ENCODE results near the gene NANOS3.
A peak's percentile ranks its signal among the peaks of the same experiment; 100 is the strongest.

Gene NANOS3

DNA sequence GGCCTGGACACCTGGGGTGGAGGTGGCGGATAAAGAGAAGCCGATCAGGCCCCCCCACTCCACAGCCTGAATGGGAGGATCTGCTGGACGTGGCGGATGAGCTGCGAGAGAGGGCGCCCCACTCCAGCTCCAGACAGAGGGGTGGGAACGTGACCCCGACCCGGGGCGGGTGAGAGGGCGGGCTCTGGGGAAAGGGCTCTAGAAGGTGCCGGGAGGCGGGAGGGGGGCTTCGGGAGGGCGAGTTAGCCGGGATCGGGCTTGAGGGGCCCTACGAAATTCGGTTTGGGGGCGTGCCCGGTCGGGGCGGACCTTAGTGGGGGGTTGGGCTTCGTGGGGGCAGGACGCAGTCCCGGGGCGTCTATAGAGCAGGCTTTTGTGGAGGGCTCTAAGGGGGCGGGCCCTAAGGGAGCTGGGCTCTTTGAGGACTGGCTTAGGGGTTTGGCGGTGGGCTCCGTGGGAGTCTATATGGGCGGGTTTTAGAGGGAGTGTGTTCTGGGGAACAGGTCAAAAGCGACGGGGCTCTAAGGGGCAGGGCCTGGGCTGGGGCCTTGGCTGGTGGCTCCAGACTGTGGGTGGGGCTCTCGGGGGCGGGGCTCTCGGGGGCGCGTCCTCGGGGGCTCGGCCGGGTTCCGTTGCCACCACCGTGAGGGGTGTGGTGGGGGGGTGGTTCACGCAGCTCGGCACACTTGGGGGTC lies 4.1 kb upstream of the NANOS3 start:
- peak overlapping the region; percentile 31 for H3K4me3 ChIP-seq (ENCODE audit: control insufficient read depth, low read depth, low read length)
- DNase-seq (ENCODE audit: low read depth): no peak
- TF ChIP-seq, protein P1, sequence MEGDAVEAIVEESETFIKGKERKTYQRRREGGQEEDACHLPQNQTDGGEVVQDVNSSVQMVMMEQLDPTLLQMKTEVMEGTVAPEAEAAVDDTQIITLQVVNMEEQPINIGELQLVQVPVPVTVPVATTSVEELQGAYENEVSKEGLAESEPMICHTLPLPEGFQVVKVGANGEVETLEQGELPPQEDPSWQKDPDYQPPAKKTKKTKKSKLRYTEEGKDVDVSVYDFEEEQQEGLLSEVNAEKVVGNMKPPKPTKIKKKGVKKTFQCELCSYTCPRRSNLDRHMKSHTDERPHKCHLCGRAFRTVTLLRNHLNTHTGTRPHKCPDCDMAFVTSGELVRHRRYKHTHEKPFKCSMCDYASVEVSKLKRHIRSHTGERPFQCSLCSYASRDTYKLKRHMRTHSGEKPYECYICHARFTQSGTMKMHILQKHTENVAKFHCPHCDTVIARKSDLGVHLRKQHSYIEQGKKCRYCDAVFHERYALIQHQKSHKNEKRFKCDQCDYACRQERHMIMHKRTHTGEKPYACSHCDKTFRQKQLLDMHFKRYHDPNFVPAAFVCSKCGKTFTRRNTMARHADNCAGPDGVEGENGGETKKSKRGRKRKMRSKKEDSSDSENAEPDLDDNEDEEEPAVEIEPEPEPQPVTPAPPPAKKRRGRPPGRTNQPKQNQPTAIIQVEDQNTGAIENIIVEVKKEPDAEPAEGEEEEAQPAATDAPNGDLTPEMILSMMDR (IDR thresholded peaks at IDR 0.05; ENCODE audit: control insufficient read depth, insufficient read depth, low read depth, low read length, missing control alignments): peak; percentile 13

DNA sequence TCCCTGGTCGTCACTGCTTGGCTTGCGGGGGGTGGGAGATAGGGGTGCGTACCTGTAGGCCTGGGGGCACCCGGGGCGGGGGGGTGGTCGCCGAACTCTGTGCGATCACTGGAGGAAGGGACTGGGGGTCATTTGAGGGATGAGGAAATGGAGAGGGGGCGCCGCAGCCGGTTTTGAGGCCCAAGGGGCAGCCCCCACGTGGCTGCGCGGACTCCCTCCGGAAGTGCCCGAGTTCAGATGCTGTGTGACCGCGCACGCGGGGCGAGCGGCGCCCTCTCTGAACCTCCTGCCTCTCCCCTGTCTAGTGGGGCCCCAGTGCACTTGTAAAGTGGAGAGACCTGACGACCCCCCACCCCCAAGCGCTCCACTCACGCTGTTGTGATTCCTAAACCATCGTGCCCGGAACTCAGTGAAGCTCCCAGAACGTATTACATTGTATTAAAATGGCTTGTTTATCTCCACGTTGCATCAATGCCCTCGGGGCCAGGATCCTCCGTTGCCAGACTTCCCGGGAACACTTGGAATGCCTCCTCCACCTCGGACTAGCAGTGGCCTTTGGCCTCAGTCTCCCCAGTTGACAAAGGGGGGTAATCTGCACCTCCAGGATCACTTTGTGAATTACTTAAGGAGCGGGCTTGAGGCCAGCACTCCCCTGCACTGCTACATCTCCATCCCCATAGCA lies 3.0 kb upstream of the NANOS3 start:
- TF ChIP-seq, protein P1 (IDR thresholded peaks at IDR 0.05; ENCODE audit: control insufficient read depth, insufficient read depth, low read depth, low read length, missing control alignments): no peak
- no peak for DNase-seq (ENCODE audit: low read depth)
- no peak overlapping the region for H3K4me3 ChIP-seq (ENCODE audit: control insufficient read depth, low read depth, low read length)

DNA sequence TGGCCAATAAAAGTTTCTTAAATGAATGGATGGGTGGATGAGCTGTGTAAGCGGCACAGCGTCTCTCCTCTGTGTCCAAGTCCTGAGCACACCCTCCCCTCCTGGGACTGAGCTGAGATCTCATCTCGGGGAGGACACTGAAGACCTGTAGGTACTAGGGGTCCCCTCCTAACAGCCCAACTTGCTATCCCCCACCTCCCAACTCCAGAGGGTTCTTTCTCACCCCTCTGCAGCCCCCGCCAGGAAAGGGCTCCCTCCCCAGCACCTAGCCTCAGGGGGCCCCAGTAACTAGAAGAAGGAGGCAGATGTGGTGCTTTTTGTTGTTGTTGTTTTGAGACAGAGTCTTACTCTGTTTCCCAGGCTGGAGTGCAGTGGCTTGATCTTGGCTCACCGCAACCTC lies 1.1 kb upstream of the NANOS3 start:
- no peak for DNase-seq (ENCODE audit: low read depth)
- no peak overlapping the region for H3K4me3 ChIP-seq (ENCODE audit: control insufficient read depth, low read depth, low read length)
- TF ChIP-seq, protein P1 (IDR thresholded peaks at IDR 0.05; ENCODE audit: control insufficient read depth, insufficient read depth, low read depth, low read length, missing control alignments): no peak

DNA sequence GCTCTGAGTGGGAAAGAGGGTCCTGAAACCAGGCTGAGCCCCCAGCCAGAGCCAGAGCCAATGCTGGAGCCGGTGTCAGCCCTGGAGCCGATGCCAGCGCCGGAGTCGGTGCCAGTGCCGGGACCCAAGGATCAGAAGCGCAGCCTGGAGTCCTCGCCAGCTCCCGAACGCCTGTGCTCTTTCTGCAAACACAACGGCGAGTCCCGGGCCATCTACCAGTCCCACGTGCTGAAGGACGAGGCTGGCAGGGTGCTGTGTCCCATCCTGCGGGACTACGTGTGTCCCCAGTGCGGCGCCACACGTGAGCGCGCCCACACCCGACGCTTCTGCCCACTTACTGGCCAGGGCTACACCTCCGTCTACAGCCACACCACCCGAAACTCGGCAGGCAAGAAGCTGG lies 369 bp downstream of the NANOS3 start:
- TF ChIP-seq, protein P1 (IDR thresholded peaks at IDR 0.05; ENCODE audit: control insufficient read depth, insufficient read depth, low read depth, low read length, missing control alignments): no peak
- H3K4me3 ChIP-seq (ENCODE audit: control insufficient read depth, low read depth, low read length): no peak overlapping the region
- DNase-seq (ENCODE audit: low read depth): no peak

DNA sequence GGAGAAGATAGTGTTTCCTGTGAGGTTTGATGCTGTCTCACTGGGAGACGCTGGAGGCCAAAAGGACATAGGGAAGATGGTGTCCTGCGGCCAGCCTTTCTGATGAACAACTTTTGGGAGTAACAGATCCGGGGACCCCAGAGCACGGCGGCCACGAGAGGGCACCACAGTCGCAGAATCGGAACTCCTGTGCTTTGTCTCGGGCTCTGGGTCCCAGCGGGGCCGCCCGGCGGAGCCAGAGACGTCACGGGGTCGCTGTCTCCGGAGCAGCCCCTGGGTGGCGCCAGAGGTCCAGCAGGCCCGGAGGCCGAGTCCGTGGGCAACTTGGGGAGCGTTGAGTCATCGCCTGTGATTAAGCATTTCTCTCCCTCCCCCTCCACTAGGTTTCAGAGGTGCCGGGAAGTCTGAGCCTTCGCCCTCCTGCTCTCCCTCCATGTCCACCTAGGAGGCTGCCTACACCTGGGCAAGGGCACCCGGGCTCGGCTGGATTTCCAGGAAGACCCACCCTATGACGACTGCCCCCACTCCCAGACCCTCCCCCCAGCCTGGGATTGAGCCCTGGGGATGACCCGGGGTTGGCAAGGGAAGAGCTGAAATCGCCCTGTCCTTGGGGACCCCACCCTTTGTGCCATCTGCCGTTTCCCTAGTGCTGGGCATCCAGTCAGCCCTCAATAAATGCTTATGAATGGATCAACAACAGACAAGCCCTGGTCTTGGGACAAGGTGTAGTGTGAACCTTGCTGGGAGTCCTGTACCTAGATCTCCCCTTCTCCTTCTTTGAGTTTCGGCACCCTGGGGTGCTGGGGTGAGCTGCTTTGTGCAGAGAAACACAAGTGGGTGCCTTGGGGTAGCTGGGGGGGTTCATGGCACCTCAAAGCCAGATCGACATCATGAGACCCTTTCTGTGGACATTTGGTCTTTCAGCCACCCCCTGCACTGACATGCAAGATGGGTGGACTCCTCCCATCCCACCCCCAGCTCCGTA lies 3.4 kb downstream of the NANOS3 start:
- TF ChIP-seq, protein P1 (IDR thresholded peaks at IDR 0.05; ENCODE audit: control insufficient read depth, insufficient read depth, low read depth, low read length, missing control alignments): peak; percentile 100
- peak; percentile 77 for DNase-seq (ENCODE audit: low read depth)
- H3K4me3 ChIP-seq (ENCODE audit: control insufficient read depth, low read depth, low read length): peak overlapping the region; percentile 7

DNA sequence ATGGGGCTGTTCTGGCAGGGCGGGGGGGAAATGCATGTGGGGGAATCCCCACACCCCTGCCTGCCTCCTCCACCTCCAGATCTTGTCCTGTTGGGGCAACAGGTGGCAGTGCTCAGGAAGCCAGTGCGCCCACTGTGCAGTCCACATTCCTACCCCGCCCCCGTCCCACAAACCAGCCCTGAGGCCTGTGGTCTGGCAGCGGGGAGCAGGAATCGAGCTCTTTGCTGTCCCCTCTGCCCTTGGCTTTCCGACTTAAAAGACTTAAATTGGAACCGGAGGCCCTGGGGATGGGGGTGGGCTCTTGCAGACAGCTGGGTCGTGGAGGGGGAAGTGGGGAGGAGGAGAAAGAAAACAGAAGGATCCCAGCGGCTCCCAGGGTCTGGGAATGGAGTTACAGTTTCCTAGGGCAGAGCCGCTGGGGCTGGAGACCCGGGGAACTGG lies 4.3 kb downstream of the NANOS3 start:
- TF ChIP-seq, protein P1 (IDR thresholded peaks at IDR 0.05; ENCODE audit: control insufficient read depth, insufficient read depth, low read depth, low read length, missing control alignments): no peak
- no peak for DNase-seq (ENCODE audit: low read depth)
- H3K4me3 ChIP-seq (ENCODE audit: control insufficient read depth, low read depth, low read length): no peak overlapping the region

All from AG09309 (cell line).